ENCODE results near the gene RASA3. TPM values are rescaled to one million over a fixed set of nuclear protein-coding genes. Genes with fewer than 3 reads are reported as not detected.

Gene RASA3
- total RNA-seq, 2 donors from 2014 or later, result 39.4 to 44.1 TPM

DNA sequence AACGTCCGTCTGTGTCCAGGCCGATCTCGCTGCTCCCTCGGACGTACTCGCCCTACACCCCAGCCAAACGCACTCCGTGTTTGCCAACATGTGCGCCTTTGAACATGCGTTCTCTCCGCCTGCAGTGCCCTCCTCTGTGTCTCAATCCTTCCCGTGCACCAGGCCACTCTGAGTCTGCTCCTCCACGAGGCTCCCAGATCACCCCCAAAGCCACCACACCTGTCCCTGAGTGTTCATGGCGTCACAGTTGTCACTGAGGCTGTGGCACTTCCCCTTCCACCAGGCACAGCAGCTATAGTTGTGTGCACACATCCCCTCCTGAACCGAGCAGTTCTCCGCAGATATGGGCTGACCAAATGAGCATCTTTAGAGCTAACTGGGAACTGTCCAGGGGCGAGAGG lies 35.6 kb downstream of the RASA3 start:
- no peak for DNase-seq (ENCODE audit: low spot score in 2 of 2)
- peaks cover 14 to 17% of the 10 kb centered on the region in 2 donors for H3K9me3 Mint-ChIP-seq
- no peak for ATAC-seq
- peak overlapping the region; percentile 85 to 90 for H3K27ac Mint-ChIP-seq
- H3K36me3 Mint-ChIP-seq, result peaks cover 17 to 42% of the 10 kb centered on the region in 2 donors

DNA sequence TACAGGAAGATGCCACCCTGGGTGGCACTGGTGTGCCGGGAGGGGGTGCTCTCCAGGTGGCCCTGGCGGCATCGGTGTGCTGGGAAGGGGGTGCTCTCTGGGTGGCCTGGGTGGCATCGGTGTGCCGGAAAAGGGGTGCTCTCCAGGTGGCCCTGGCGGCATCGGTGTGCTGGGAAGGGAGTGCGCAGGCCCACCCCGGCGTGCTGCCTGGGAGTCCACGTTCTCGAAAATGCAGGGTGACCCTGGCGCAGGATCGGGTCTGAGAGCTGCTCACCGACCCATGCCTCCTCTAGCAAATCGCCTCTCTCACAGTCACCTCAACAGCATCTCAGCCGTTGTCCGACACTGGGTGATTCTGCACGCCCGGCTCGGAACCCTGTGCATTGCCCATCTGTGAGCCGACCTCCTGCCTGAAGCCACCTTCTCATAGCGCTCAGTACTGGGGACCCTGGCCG lies 36.4 kb downstream of the RASA3 start:
- DNase-seq (ENCODE audit: low spot score in 2 of 2) (no peak), ATAC-seq (no peak)
- H3K27ac Mint-ChIP-seq, result peak overlapping the region in 1 of 2 donors; percentile 85
- H3K9me3 Mint-ChIP-seq, result peaks cover 19 to 22% of the 10 kb centered on the region in 2 donors
- H3K36me3 Mint-ChIP-seq, result peaks cover 23 to 50% of the 10 kb centered on the region in 2 donors

DNA sequence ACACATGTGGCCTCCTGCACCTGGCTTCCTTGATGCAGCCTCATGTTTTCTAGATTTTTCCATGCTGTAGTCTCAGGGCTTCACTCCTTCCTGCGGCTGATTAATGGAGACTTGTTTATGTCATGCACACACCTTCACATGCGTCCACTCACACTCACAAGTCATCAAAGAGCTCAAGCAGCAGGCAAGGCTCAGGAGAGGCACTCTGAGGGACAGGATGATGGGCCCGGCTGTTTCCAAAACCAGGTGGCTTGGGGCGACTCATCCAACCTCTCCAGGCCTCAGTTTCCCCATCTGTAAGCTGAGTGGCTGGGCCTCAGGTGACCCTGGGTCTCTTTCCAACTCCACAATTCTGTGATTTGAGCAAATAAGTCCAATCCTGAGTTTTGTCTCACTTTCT lies 36.9 kb downstream of the RASA3 start:
- DNase-seq (ENCODE audit: low spot score in 2 of 2), result no peak
- peak overlapping the region in 1 of 2 donors; percentile 85 for H3K27ac Mint-ChIP-seq
- peaks cover 19 to 28% of the 10 kb centered on the region in 2 donors for H3K9me3 Mint-ChIP-seq
- ATAC-seq, result no peak
- peaks cover 23 to 56% of the 10 kb centered on the region in 2 donors for H3K36me3 Mint-ChIP-seq

DNA sequence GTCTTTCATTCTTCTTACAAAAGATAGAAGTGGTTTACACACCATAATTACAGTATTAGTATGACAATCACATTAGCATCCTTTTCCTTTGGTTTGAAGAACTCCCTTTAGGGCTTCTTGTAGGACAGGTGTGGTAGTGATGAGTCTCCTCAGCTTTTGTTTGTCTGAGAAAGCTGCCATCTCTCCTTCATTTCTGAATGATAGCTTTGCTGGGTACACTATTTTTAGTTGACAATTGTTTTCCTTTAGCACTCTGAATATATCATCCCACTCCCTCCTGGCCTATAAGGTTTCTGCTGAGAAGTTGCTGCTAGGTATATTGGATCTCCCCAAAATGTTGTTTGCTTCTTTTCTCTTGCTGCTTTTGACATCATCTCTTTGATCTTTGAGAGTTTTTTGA lies 39.3 kb downstream of the RASA3 start:
- Mint-ChIP-seq H3K36me3 (peaks cover 23 to 62% of the 10 kb centered on the region in 2 donors), H3K27ac (peak overlapping the region in 1 of 2 donors; percentile 47), H3K9me3 (peaks cover 19 to 30% of the 10 kb centered on the region in 2 donors)
- no peak for ATAC-seq
- no peak for DNase-seq (ENCODE audit: low spot score in 2 of 2)

DNA sequence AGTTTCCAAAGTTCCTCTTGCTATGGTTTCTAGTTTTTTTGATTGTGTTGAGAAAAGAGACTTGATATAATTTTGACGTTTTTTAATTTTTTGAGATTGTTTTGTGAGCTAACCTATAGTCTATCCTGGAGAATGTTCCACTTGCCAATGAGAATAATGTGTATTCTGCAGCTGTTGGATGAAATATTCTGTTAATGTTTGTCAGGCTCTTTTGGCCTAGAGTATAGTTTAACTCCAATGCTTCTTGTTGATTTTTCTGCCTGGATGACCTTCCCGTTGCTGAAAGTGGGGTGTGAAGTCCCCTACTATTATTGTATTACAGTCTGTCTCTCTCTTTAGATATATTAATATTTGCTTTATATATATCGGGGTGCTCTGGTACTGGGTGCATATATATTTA lies 40.0 kb downstream of the RASA3 start:
- H3K36me3 Mint-ChIP-seq, result peaks cover 23 to 62% of the 10 kb centered on the region in 2 donors
- no peak for ATAC-seq
- no peak overlapping the region for H3K27ac Mint-ChIP-seq
- H3K9me3 Mint-ChIP-seq, result peaks cover 19 to 30% of the 10 kb centered on the region in 2 donors
- DNase-seq (ENCODE audit: low spot score in 2 of 2), result no peak

DNA sequence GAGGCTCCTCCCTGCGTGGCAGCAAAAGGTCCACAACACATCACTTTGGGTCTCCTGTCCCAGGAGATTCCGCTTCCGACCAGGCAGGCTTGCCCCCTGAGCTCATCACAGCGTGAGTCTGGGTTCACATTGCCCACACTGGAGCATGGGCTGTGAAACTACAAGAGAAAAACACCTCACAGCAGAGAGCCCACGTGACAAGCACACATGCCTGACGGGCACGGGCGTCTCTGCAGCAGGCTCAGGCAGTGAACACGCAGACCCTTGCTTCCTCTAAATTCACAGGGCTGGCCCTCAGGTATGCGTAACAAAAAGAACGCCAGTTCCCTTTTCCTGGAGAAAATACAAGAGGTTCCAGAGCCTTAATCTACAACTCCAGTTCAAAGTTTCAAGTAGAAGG lies 41.9 kb downstream of the RASA3 start:
- peaks cover 23 to 44% of the 10 kb centered on the region in 2 donors for H3K36me3 Mint-ChIP-seq
- H3K27ac Mint-ChIP-seq, result peak overlapping the region; percentile 29 to 72
- ATAC-seq (peak in 1 of 2 donors; percentile 73), DNase-seq (ENCODE audit: low spot score in 2 of 2) (no peak)
- peaks cover 19 to 30% of the 10 kb centered on the region in 2 donors for H3K9me3 Mint-ChIP-seq

DNA sequence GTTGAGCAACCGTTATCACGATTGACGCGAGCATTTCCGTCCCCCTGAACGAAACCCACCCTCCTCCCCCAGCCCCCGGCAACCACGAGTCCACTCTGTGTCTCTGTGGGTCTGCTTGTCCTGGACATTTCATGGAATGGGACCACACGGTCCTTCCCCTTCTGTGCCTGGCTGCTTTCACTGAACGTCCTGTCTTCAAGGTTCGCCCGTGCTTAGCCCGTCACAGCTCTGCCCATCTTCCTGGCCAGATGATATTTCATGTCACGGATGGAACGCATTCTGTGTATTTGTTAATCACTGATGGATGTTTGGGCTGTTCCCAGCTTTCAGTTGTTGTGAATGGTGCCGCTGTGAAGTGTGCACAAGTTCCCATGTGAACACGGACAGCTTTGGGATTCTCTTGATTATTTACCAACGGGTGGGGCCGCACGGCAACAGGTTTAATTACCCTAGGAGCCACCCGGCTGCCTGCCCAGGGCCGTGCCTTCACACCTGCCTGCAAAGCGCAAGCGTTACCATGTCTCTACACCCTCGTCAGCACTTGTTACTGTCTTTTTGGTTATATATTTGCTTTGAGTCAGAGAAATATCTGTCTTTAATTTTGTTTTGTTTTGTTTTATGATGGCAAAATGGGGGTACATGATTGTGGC lies 42.5 kb downstream of the RASA3 start:
- H3K36me3 Mint-ChIP-seq, result peaks cover 23 to 40% of the 10 kb centered on the region in 2 donors
- ATAC-seq, result no peak
- no peak for DNase-seq (ENCODE audit: low spot score in 2 of 2)
- H3K9me3 Mint-ChIP-seq, result peaks cover 19 to 30% of the 10 kb centered on the region in 2 donors
- peak overlapping the region; percentile 29 to 72 for H3K27ac Mint-ChIP-seq

DNA sequence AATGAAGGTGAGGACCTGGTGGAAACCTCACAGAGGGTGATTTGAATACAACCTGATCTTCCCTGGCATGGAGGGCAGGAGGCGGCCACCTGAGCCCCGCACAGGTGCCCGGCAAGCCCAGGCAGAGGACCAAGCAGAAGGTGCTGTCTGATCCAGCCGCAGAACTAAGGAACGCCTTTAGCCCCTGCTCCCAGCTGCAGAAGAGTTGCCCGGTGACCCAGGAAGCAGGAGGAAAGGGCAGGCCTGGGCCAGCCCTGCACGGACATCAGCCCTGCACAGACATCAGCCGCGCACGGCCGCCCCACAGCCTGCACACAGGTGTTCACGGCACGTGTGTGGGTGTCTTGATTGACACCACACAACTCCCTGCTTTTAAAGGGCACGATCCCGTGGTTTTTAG lies 43.1 kb downstream of the RASA3 start:
- Mint-ChIP-seq H3K27ac (peak overlapping the region in 1 of 2 donors; percentile 72), H3K36me3 (peaks cover 23 to 40% of the 10 kb centered on the region in 2 donors), H3K9me3 (peaks cover 19 to 30% of the 10 kb centered on the region in 2 donors)
- ATAC-seq (no peak), DNase-seq (ENCODE audit: low spot score in 2 of 2) (no peak)

DNA sequence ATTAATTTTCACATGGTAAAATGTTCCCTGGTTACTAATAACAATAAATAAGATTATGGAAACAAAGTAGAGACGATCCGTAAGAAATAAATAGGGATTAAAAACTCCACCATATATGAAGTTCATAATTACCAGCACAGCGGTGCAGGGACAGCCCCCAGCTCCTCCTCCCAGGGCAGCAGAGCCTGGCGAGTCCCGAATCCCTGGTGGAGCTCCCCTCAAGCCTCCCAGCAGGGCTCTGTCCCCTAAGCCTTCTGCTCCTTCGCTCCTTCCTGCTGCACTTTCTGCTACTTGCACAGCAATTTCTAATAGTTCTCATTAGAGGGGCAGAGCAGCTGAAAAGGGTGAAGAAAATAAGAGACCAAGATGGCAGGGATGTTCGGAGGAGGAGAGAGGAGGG lies 43.6 kb downstream of the RASA3 start:
- no peak for ATAC-seq
- Mint-ChIP-seq H3K27ac (no peak overlapping the region), H3K9me3 (peaks cover 14 to 25% of the 10 kb centered on the region in 2 donors), H3K36me3 (peaks cover 18 to 36% of the 10 kb centered on the region in 2 donors)
- no peak for DNase-seq (ENCODE audit: low spot score in 2 of 2)

DNA sequence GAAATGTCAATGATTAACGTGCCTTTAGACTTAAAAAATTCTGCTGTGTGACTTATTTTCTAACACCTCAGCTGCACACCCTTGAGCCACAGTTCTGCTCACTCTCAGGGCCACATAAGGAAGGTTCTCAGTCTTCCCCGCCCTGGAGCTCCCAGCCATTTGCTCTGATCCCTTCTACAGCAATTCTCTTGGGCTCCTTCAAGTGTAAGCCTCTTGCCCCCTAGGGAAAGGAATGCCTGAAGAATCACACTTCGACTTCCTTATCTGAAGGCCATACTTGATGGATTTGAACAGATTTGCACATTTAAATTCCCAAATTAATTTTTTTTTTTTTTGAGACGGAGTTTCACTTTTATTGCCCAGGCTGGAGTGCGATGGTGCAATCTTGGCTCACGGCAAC lies 44.2 kb downstream of the RASA3 start:
- H3K36me3 Mint-ChIP-seq, result peaks cover 12 to 29% of the 10 kb centered on the region in 2 donors
- H3K27ac Mint-ChIP-seq, result no peak overlapping the region
- DNase-seq (ENCODE audit: low spot score in 2 of 2) (no peak), ATAC-seq (no peak)
- H3K9me3 Mint-ChIP-seq, result peaks cover 8 to 19% of the 10 kb centered on the region in 2 donors

DNA sequence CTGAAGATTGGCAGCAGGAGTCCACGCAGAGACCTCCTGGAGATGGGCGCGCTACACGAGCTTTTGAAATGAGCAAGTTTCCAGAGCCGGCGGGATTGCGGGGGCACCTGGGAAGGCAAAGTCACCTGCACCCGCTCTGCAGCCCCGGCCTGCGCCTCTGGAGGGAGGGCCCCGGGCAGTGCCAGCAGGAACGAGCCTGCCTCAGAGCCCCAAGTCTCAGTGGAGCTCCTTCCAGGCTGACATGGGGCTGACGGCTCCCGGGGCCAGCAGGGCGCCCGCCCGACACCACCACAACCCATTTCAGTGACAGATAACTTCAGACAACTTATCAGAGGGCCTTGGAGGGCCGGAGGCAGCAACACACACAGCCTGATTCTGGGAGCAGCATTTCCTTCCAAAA lies 45.0 kb downstream of the RASA3 start:
- ATAC-seq, result no peak
- Mint-ChIP-seq H3K9me3 (peaks cover 8 to 18% of the 10 kb centered on the region in 2 donors), H3K27ac (no peak overlapping the region), H3K36me3 (peaks cover 11 to 26% of the 10 kb centered on the region in 2 donors)
- no peak for DNase-seq (ENCODE audit: low spot score in 2 of 2)

DNA sequence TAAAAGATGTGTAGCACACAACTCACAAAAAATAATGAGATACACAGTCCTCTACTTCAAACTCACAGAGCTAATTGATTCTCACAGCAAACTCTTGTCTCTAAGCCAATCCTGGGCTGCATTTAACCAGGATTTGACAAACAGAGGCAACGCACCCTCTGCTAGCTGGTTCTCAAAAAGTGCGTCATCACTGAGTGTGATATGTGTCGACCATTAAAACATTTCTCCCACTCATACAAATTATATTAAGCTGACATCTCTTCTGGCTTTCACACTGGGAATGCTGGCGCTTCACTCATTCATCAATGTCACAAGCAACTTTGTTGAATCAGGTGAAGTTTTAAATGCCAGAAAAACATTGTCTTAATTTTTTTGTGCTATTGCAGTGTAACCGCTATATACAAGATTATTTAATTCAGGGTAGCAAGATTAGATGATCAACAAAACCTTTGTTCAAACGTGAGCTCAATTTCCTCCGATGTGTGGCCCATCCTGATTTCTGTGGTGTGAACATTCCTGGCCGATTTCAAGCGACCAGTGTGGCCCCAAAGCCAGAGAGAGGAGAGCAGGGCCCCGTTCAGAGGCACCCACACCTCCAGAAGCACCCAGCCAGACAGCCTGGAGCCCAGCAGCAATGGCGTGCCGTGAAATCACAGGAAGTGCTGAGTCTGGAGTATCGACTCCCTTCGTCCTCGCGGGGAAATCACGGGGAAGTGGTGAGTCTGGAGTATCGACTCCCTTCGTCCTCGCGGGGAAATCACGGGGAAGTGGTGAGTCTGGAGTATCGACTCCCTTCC lies 49.4 kb downstream of the RASA3 start:
- H3K27ac Mint-ChIP-seq, result no peak overlapping the region
- no peaks in the 10 kb centered on the region for H3K36me3 Mint-ChIP-seq
- H3K9me3 Mint-ChIP-seq, result no peaks in the 10 kb centered on the region
- DNase-seq (ENCODE audit: low spot score in 2 of 2), result no peak
- no peak for ATAC-seq

DNA sequence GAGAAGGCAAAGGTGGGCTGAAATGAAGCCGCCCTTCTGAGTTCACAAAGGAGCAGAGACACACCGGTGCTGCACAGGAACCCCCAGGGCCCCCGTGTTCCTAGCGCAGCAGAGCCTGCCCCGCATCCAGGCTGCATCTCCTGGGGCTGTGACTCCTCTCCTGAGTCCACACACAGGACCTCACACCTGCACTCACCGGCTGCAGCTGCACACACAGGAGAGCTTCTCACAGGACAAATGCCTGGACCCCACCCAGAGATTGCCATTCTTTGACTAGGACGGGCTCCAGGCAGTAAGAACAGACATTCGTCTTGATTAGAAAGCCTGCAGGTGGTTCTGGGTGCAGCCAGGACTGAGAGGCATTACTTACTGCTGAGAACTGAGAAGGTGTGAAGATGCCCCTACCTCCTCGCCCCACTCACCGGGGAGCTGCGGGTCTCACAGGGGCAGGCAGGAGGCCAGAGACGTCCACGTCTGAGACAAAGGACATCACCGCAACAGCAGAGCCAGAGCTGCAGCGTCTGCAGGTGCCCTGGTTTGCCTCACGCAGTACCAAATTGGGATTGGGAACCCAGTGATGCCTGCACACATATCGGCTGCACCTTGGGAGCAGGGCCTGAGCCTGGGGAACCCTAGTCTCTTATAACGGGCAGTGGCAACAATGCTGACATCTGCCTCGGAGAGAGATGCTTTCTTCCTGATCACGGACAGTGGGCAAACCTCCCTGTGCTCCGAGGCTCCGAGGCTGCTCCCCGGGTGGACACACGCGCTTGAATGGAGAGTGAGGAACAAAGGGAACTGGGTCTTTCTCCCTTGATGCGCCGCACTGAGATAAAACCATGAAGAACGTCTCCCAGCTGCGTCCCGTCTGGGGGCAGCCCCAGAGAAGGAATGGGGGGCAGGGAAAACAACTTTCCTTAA lies 50.4 kb downstream of the RASA3 start:
- no peaks in the 10 kb centered on the region for H3K9me3 Mint-ChIP-seq
- peaks cover 0 to under 1% of the 10 kb centered on the region in 2 donors for H3K36me3 Mint-ChIP-seq
- ATAC-seq, result peak in 1 of 2 donors; percentile 22
- peak overlapping the region in 1 of 2 donors; percentile 62 for H3K27ac Mint-ChIP-seq
- no peak for DNase-seq (ENCODE audit: low spot score in 2 of 2)

DNA sequence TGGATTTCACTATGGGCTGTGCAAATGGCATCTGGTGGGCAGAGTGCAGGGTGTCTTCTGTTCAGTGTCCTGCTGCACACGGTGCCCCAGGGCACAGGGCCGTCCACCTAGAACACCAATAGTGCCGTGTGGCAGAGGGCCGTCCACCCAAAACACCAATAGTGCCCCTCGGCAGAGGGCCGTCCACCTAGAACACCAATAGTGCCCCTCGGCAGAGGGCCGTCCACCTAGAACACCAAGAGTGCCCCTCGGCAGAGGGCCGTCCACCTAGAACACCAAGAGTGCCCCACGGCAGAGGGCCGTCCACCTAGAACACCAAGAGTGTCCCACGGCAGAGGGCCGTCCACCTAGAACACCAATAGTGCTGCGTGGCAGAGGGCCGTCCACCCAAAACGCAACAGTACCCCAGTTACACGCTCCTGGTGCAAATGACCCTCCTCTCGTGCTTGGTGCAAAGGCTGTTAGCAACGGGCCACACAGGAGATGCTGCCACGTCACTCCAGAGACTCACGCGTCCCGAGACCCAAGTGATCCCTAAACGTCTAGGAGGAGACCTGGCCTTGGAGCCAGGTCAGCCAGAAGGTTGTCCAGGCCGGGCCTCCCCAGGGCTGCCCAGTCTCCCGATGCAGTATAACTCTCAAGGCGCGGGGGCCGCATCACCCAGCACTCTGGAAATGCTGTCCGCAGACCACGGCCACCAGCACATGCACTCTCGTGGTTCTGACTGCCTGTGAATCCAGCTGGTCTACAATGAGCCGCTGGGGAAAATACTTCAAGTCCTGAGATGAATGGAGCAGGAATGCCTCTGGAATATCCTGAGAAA lies 51.5 kb downstream of the RASA3 start:
- Mint-ChIP-seq H3K9me3 (no peaks in the 10 kb centered on the region), H3K27ac (peak overlapping the region in 1 of 2 donors; percentile 62), H3K36me3 (peaks cover 5 to 10% of the 10 kb centered on the region in 2 donors)
- DNase-seq (ENCODE audit: low spot score in 2 of 2) (no peak), ATAC-seq (no peak)

DNA sequence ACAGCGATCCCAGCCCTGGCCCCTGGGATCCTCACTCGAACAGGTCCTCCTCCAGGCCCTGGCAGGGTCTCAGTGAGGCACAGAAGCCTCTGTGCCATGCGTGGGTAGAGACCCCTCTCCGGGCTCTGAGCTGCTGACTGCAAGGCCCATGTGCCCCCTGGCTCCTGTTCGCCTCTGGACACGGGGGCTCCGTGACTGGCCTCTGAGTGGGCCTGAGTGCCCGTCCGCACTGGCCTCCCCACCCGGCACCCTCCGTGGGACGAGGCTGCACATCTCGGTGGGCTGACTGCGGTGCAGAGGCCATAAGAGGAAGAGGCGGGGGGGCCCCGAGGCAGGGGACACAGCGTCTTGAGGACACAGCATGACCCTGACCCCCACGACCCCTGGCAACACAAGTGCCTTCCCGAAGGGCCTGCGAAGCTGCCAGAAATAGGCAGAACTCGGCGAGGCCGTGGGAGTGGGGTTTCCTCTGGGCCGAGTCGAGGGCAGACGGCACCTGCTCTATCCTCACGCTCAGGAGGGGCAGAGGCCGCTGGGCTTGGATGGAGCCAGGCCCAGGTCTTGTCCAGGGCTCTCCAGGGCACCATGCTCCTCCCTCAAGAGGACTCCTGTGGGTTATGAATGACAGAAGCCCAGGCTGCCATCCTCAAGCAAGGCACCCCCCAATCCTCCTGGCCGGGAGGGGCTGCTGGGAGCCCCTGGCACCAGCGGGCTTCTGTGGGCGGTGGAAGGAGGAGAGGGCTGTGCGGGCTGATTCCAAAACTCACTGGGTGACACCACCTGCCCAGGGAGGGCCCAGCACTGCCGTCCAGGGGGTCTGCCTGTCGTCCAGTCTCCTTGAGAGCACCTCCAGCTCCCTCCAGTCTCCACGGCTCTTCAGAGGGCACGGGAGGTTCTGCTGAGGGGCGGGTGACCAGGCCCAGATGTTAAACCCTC lies 52.6 kb downstream of the RASA3 start:
- no peaks in the 10 kb centered on the region for H3K9me3 Mint-ChIP-seq
- ATAC-seq (no peak), DNase-seq (ENCODE audit: low spot score in 2 of 2) (no peak)
- peak overlapping the region in 1 of 2 donors; percentile 62 for H3K27ac Mint-ChIP-seq
- H3K36me3 Mint-ChIP-seq, result peaks cover 5 to 10% of the 10 kb centered on the region in 2 donors

Measured in activated naive CD4-positive, alpha-beta T cell treated with anti-CD3 and anti-CD28 coated beads, Interleukin-2, amount 50 U/mL, for 72 hours (primary cell).